OCI-LY3 (cell line): Measurements from ENCODE around the gene RNASEH2B.

ENCODE experiments used
- EZH2phosphoT487 ChIP-seq: fragments of 200-600 bp; shearing (Covaris generic); IDR thresholded peaks from 2 replicates; pipeline ENCODE4 v1.6.1; 2018; ENCODE audit warnings: antibody characterized with exemption, mixed run types, low read depth
- TF ChIP-seq, protein P1 (sequence below): fragments of 200-600, 300-600 bp; sonication (generic); IDR thresholded peaks from 2 replicates; pipeline ENCODE4 v1.5.1; 2014; ENCODE audit warnings: antibody characterized with exemption, low read length, low read depth

DNA sequence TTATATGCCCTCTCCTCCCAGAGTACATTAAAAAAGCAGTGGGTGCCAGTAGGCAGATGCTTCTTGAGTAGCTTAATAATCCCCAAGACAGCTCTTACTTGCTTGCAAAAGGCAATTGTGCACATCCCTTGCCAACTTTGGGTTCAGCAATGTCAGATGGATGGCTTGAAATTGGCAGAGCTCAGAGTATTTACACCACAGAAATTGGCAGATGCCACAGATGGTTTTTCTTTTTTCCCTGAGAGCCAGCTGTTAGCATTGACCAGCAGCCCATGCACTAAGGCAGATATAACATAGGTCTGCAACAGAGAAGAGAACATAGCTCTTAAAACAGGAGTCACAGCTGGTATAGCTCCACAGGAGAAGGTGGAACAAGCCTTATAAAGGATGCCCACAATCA lies 18.4 kb upstream of the RNASEH2B start:
- TF ChIP-seq EZH2phosphoT487 = no peak
- TF ChIP-seq, protein P1, sequence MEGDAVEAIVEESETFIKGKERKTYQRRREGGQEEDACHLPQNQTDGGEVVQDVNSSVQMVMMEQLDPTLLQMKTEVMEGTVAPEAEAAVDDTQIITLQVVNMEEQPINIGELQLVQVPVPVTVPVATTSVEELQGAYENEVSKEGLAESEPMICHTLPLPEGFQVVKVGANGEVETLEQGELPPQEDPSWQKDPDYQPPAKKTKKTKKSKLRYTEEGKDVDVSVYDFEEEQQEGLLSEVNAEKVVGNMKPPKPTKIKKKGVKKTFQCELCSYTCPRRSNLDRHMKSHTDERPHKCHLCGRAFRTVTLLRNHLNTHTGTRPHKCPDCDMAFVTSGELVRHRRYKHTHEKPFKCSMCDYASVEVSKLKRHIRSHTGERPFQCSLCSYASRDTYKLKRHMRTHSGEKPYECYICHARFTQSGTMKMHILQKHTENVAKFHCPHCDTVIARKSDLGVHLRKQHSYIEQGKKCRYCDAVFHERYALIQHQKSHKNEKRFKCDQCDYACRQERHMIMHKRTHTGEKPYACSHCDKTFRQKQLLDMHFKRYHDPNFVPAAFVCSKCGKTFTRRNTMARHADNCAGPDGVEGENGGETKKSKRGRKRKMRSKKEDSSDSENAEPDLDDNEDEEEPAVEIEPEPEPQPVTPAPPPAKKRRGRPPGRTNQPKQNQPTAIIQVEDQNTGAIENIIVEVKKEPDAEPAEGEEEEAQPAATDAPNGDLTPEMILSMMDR = no peak
